ENCODE measurements around the gene ZNF263. TPM values are rescaled to one million over a fixed set of nuclear protein-coding genes. Genes with fewer than 3 reads are reported as not detected.

Gene ZNF263
- total RNA-seq, 1 donor from 2014 or later = 9.9 TPM

GRCh38 chr16:3242709-3243108, 40.6 kb upstream of the ZNF263 start:
- H3K27me3 ChIP-seq (ENCODE audit: low read depth) = peaks cover 32% of the 10 kb centered on the region
- no peak overlapping the region for H3K27ac ChIP-seq (replicated peaks)
- H3K36me3 ChIP-seq = no peaks in the 10 kb centered on the region
- no peaks in the 10 kb centered on the region for H3K9me3 ChIP-seq (replicated peaks)
- DNase-seq = no peak
- TF ChIP-seq CTCF (IDR thresholded peaks at IDR 0.05; ENCODE audit: borderline replicate concordance) = no peak
- H3K4me3 ChIP-seq = no peak overlapping the region
- intact Hi-C loops (cut with micrococcal nuclease) = no loop called here
- H3K4me1 ChIP-seq = no peaks in the 10 kb centered on the region

GRCh38 chr16:3243882-3244281, 39.4 kb upstream of the ZNF263 start:
- H3K4me3 ChIP-seq = no peak overlapping the region
- no peak for TF ChIP-seq CTCF (IDR thresholded peaks at IDR 0.05; ENCODE audit: borderline replicate concordance)
- H3K4me1 ChIP-seq = no peaks in the 10 kb centered on the region
- H3K27ac ChIP-seq (replicated peaks) = no peak overlapping the region
- DNase-seq = no peak
- H3K9me3 ChIP-seq (replicated peaks) = no peaks in the 10 kb centered on the region
- intact Hi-C loops (cut with micrococcal nuclease) = no loop called here
- peaks cover 39% of the 10 kb centered on the region for H3K27me3 ChIP-seq (ENCODE audit: low read depth)
- no peaks in the 10 kb centered on the region for H3K36me3 ChIP-seq

- no peak overlapping the region for H3K4me3 ChIP-seq
- peaks cover 47% of the 10 kb centered on the region for H3K27me3 ChIP-seq (ENCODE audit: low read depth)
- H3K27ac ChIP-seq (replicated peaks) = no peak overlapping the region
- no peak for TF ChIP-seq CTCF (IDR thresholded peaks at IDR 0.05; ENCODE audit: borderline replicate concordance)
- no peaks in the 10 kb centered on the region for H3K36me3 ChIP-seq
- no peaks in the 10 kb centered on the region for H3K4me1 ChIP-seq
- H3K9me3 ChIP-seq (replicated peaks) = no peaks in the 10 kb centered on the region
- intact Hi-C loops (cut with micrococcal nuclease) = no loop called here
- DNase-seq = no peak
These were observed 37.3 kb upstream of the ZNF263 start for GRCh38 chr16:3246002-3246401.

- intact Hi-C loops (cut with micrococcal nuclease) = no loop called here
- peaks cover 53% of the 10 kb centered on the region for H3K27me3 ChIP-seq (ENCODE audit: low read depth)
- no peaks in the 10 kb centered on the region for H3K9me3 ChIP-seq (replicated peaks)
- no peaks in the 10 kb centered on the region for H3K36me3 ChIP-seq
- no peak for DNase-seq
- H3K4me3 ChIP-seq = no peak overlapping the region
- H3K27ac ChIP-seq (replicated peaks) = no peak overlapping the region
- no peak for TF ChIP-seq CTCF (IDR thresholded peaks at IDR 0.05; ENCODE audit: borderline replicate concordance)
- H3K4me1 ChIP-seq = no peaks in the 10 kb centered on the region
These were observed 36.4 kb upstream of the ZNF263 start for GRCh38 chr16:3246876-3247275.

GRCh38 chr16:3248596-3248995, 34.7 kb upstream of the ZNF263 start:
- H3K9me3 ChIP-seq (replicated peaks) = no peaks in the 10 kb centered on the region
- no peaks in the 10 kb centered on the region for H3K36me3 ChIP-seq
- no peak overlapping the region for H3K27ac ChIP-seq (replicated peaks)
- H3K4me3 ChIP-seq = no peak overlapping the region
- no peak for DNase-seq
- peaks cover 58% of the 10 kb centered on the region for H3K27me3 ChIP-seq (ENCODE audit: low read depth)
- intact Hi-C loops (cut with micrococcal nuclease) = no loop called here
- no peak for TF ChIP-seq CTCF (IDR thresholded peaks at IDR 0.05; ENCODE audit: borderline replicate concordance)
- no peaks in the 10 kb centered on the region for H3K4me1 ChIP-seq

GRCh38 chr16:3249020-3249419, 34.3 kb upstream of the ZNF263 start:
- H3K27ac ChIP-seq (replicated peaks) = no peak overlapping the region
- no peaks in the 10 kb centered on the region for H3K9me3 ChIP-seq (replicated peaks)
- no peak for TF ChIP-seq CTCF (IDR thresholded peaks at IDR 0.05; ENCODE audit: borderline replicate concordance)
- H3K4me1 ChIP-seq = no peaks in the 10 kb centered on the region
- H3K27me3 ChIP-seq (ENCODE audit: low read depth) = peaks cover 57% of the 10 kb centered on the region
- intact Hi-C loops (cut with micrococcal nuclease) = no loop called here
- DNase-seq = no peak
- no peak overlapping the region for H3K4me3 ChIP-seq
- no peaks in the 10 kb centered on the region for H3K36me3 ChIP-seq
